ENCODE data around the gene TSPAN6. TPM values are rescaled to one million over a fixed set of nuclear protein-coding genes. Genes with fewer than 3 reads are reported as not detected.

TSPAN6 gene
- total and polyA plus RNA-seq, 2 of the 13 experiments (the other 11 are each of a cell fraction or from before 2014, with no cell fraction given) = 78.9 to 133 TPM

GRCh38 chrX:100682939-100683338, 46.3 kb upstream of the TSPAN6 start (continued):
- TF ChIP-seq PRDM15 (CRISPR knock-in tag; IDR thresholded peaks at IDR 0.05) (no peak), ZNF251 (CRISPR knock-in tag; IDR thresholded peaks at IDR 0.05) (no peak), ZMYM4 (CRISPR knock-in tag; IDR thresholded peaks at IDR 0.05) (no peak)

- DNase-seq (ENCODE audit: low spot score) = no peak
- H3K36me3 ChIP-seq (replicated peaks in 1 of 2; ENCODE audit: control insufficient read depth in 1 of 2, insufficient read depth in 2 of 2, low read length in 2 of 2) = no peaks in the 10 kb centered on the region
- BruUV-seq (replicated peaks) = no TSS peak
- FAIRE-seq = no peak
- H3K27ac ChIP-seq (ENCODE audit: extremely low read length, insufficient read depth, low read length) = no peak overlapping the region
- H3K4me3 ChIP-seq (replicated peaks in 1 of 3; ENCODE audit: insufficient read depth in 1 of 3, low read depth in 2 of 3, low read length in 3 of 3) = no peak overlapping the region
- no peaks in the 10 kb centered on the region for H4K20me1 ChIP-seq (ENCODE audit: insufficient read depth, low read length)
- no peaks in the 10 kb centered on the region for H3K27me3 ChIP-seq (ENCODE audit: control insufficient read depth in 1 of 2, insufficient read depth in 2 of 2, low read length in 2 of 2)
- H3K79me2 ChIP-seq (ENCODE audit: insufficient read depth, low read length) = no peaks in the 10 kb centered on the region
- WGBS (ENCODE audit: low lambda C conversion rate) = 3% methylated on average over 3 of the region's 3 CpGs
- in situ Hi-C loops (cut with HindIII; ENCODE audit: extremely low pct_ligation_motif_present, low pct_unique_long_range_greater_than_20kb) (no loop called here), intact Hi-C loops (cut with micrococcal nuclease; ENCODE audit: unreplicated experiment) (loop anchor here (10.0 kb wide), 1 partner anchor 167 kb away; no protein-coding TSS in a partner anchor)
- no peaks in the 10 kb centered on the region for H3K9me3 ChIP-seq (ENCODE audit: low read length)
- no peak for ATAC-seq
- ChIA-PET CTCF (ENCODE audit: low intra/inter-chr PET ratio, low total read pairs) (no interaction called here), POLR2A (no interaction called here)
- H3K4me2 ChIP-seq (ENCODE audit: low read depth, low read length) = no peak overlapping the region
- no peaks in the 10 kb centered on the region for H3K4me1 ChIP-seq (ENCODE audit: insufficient read depth, low read length)
- no peak overlapping the region for H3K9ac ChIP-seq (ENCODE audit: insufficient read depth, low read depth, low read length)
- H2AFZ ChIP-seq (ENCODE audit: low read length) = no peak overlapping the region
- TF ChIP-seq PLRG1 (conservative IDR thresholded peaks at IDR 0.05) (no peak), NCOA2 (CRISPR knock-in tag; IDR thresholded peaks at IDR 0.05) (no peak), PATZ1 (CRISPR knock-in tag; IDR thresholded peaks at IDR 0.05) (no peak), MLX (CRISPR knock-in tag; IDR thresholded peaks at IDR 0.05) (no peak), ZNF136 (CRISPR knock-in tag; IDR thresholded peaks at IDR 0.05; ENCODE audit: low read depth) (no peak), ZNF569 (CRISPR knock-in tag; IDR thresholded peaks at IDR 0.05; ENCODE audit: borderline replicate concordance) (no peak), SNAPC2 (CRISPR knock-in tag; IDR thresholded peaks at IDR 0.05) (no peak), NAIF1 (CRISPR knock-in tag; IDR thresholded peaks at IDR 0.05; ENCODE audit: borderline replicate concordance) (no peak), ELF3 (CRISPR knock-in tag; IDR thresholded peaks at IDR 0.05) (no peak), ZNF737 (CRISPR knock-in tag; IDR thresholded peaks at IDR 0.05; ENCODE audit: borderline replicate concordance) (no peak), MAZ (IDR thresholded peaks at IDR 0.05; ENCODE audit: borderline replicate concordance, low read depth, low read length) (no peak), MAZ (CRISPR knock-in tag; IDR thresholded peaks at IDR 0.05; ENCODE audit: low read depth) (no peak), FOXO4 (CRISPR knock-in tag; conservative IDR thresholded peaks at IDR 0.05) (no peak), SP140L (CRISPR knock-in tag; IDR thresholded peaks at IDR 0.05; ENCODE audit: borderline replicate concordance) (no peak), FOXJ3 (CRISPR knock-in tag; IDR thresholded peaks at IDR 0.05; ENCODE audit: borderline replicate concordance) (no peak)
These were observed 45.0 kb upstream of the TSPAN6 start for GRCh38 chrX:100681599-100681998.

Data from HepG2 (cell line).